Right atrium auricular region (tissue), 2 donors: ENCODE measurements around the gene TXNIP. TPM values are rescaled to one million over a fixed set of nuclear protein-coding genes. Genes with fewer than 3 reads are reported as not detected.

Experiments used
- DNase-seq: peaks from one replicate; pipeline ENCODE4 v3.0.0-alpha.2; 2019; ENCODE audit warnings: low spot score
- H3K27ac ChIP-seq, 2 donors: fragments of 200-600 bp; sonication (generic); 1 replicate in 1 of 2; 2 replicates in 1 of 2; pipeline ENCODE4 v1.5.1; 2016 to 2019
- H3K27me3 ChIP-seq, 2 donors: fragments of 200-600 bp; sonication (generic); one replicate each; pipeline versions ENCODE4 v1.5.1 to v1.6.0; 2017 to 2019
- H3K36me3 ChIP-seq: fragments of 200-600 bp; sonication (generic); one replicate; pipeline ENCODE4 v1.5.1; 2016
- H3K4me1 ChIP-seq, 2 donors: fragments of 200-600 bp; sonication (generic); one replicate each; pipeline versions ENCODE4 v1.5.1 to v1.6.0; 2017 to 2019
- H3K4me3 ChIP-seq, 2 donors: fragments of 200-600 bp; sonication (generic); 1 replicate in 1 of 2; 2 replicates in 1 of 2; pipeline ENCODE4 v1.5.1; 2017 to 2019; ENCODE audit warnings: mild to moderate bottlenecking in 1 of 2, moderate library complexity in 1 of 2
- H3K9me3 ChIP-seq, 2 donors: fragments of 200-600 bp; sonication (generic); one replicate each; pipeline ENCODE4 v1.5.1; 2019
- CTCF ChIP-seq, 2 donors: fragments of 200-600 bp; sonication (generic); IDR thresholded peaks; one replicate each; pipeline ENCODE4 v1.5.1; 2019; ENCODE audit warnings: antibody characterized with exemption in 2 of 2
- total RNA-seq, 2 donors: library from RNA; depleted of rRNA; stranded (reverse); fragments of >200 nt; gene quantifications; one replicate each; pipeline ENCODE4 v1.1.0, GENCODE V29; 2016

TXNIP gene
- total RNA-seq, 2 donors from 2014 or later = 898 to 1,186 TPM

DNA sequence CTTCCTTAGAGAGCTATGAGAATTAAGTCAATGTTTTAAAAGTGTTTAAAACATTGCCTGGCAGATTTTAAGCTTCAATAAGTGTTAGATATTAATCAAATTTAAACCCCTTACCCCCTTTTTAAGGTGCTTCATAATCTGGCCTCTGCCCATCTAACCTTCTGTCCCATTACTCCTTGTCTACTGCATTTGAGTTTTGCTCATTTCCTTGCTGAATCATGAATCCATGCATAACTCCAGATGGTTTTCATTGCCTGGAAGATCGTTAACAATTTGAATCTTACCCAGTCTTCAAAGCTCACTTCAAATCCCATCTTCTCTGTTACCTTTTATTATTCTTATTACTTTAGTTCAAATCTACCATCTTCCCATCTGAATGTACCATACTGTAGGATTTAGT, 20.5 kb upstream of the TXNIP start:
- Histone ChIP-seq H3K4me1 (peaks cover 0 to 11% of the 10 kb centered on the region in 2 donors), H3K9me3 (no peaks in the 10 kb centered on the region), H3K4me3 (no peak overlapping the region), H3K27me3 (no peaks in the 10 kb centered on the region), H3K27ac (no peak overlapping the region), H3K36me3 (no peaks in the 10 kb centered on the region)
- no peak for TF ChIP-seq CTCF (IDR thresholded peaks at IDR 0.05)
- no peak for DNase-seq

GRCh38 chr1:146013559-146013922, 17.2 kb upstream of the TXNIP start:
- no peaks in the 10 kb centered on the region for H3K27me3 ChIP-seq
- H3K9me3 ChIP-seq = no peaks in the 10 kb centered on the region
- no peak for DNase-seq
- H3K36me3 ChIP-seq = no peaks in the 10 kb centered on the region
- no peaks in the 10 kb centered on the region for H3K4me1 ChIP-seq
- H3K4me3 ChIP-seq = no peak overlapping the region
- TF ChIP-seq CTCF (IDR thresholded peaks at IDR 0.05) = no peak
- H3K27ac ChIP-seq = no peak overlapping the region

GRCh38 chr1:146012703-146013558, 16.6 kb upstream of the TXNIP start:
- Histone ChIP-seq H3K4me1 (peaks cover 0 to 2% of the 10 kb centered on the region in 2 donors), H3K36me3 (no peaks in the 10 kb centered on the region), H3K27me3 (no peaks in the 10 kb centered on the region), H3K4me3 (no peak overlapping the region), H3K27ac (no peak overlapping the region), H3K9me3 (no peaks in the 10 kb centered on the region)
- DNase-seq = no peak
- peak; percentile 40 to 81 for TF ChIP-seq CTCF (IDR thresholded peaks at IDR 0.05)

GRCh38 chr1:146010126-146010738, 13.9 kb upstream of the TXNIP start:
- no peak for TF ChIP-seq CTCF (IDR thresholded peaks at IDR 0.05)
- no peaks in the 10 kb centered on the region for H3K36me3 ChIP-seq
- H3K4me1 ChIP-seq = peaks cover 0 to 8% of the 10 kb centered on the region in 2 donors
- DNase-seq = no peak
- peak overlapping the region; percentile 49 to 60 for H3K27ac ChIP-seq
- no peaks in the 10 kb centered on the region for H3K9me3 ChIP-seq
- no peaks in the 10 kb centered on the region for H3K27me3 ChIP-seq
- no peak overlapping the region for H3K4me3 ChIP-seq

DNA sequence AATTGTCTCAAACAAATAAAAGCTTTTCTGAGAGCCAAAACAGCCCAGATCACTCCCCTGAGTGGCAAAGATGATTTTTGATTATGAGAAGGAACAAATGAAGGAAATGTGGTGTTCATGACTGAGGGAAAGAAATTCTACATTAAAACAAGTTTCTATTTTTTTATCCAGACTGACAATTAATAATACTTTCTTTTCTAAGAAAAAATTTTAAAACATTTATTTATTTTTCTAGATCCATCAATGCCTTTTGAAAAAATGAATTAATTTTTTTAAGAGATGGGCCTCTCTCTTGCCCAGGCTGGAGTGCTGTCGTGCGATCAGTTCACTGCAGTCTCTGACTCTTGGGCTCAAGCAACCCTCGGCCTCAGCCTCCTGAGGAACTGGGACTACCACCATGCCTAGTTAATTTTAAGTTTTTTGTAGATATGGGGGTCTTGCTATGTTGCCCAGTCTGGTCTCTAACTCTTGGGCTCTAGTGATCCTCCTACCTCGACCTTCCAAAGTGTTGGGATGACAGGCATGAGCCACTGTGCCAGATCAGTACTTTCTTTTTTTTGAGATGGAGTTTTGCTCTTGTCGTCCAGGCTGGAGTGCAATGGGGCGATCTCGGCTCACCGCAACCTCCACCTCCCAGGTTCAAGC, 11.2 kb upstream of the TXNIP start:
- no peaks in the 10 kb centered on the region for H3K27me3 ChIP-seq
- H3K4me1 ChIP-seq = peaks cover 0 to 8% of the 10 kb centered on the region in 2 donors
- TF ChIP-seq CTCF (IDR thresholded peaks at IDR 0.05) = peak in 1 of 2 donors; percentile 8
- H3K4me3 ChIP-seq = peak overlapping the region in 1 of 2 donors; percentile 24
- no peaks in the 10 kb centered on the region for H3K9me3 ChIP-seq
- no peak for DNase-seq
- H3K27ac ChIP-seq = peak overlapping the region; percentile 75 to 84
- H3K36me3 ChIP-seq = no peaks in the 10 kb centered on the region
